HL-60/S4 (cell line): Measurements from ENCODE around the gene CDH13.

ENCODE experiments used
- in situ Hi-C: fragments of 300-500 bp; cut with MboI; formaldehyde crosslinking; loops from 2 replicates; pipeline ENCODE4 v1.14.3; 2022; ENCODE audit warnings: low sequenced_read_pairs

The CDH13 gene

GRCh38 chr16:83328936-83329335 is 702.2 kb downstream of the CDH13 start:
- in situ Hi-C loops = no loop called here

DNA sequence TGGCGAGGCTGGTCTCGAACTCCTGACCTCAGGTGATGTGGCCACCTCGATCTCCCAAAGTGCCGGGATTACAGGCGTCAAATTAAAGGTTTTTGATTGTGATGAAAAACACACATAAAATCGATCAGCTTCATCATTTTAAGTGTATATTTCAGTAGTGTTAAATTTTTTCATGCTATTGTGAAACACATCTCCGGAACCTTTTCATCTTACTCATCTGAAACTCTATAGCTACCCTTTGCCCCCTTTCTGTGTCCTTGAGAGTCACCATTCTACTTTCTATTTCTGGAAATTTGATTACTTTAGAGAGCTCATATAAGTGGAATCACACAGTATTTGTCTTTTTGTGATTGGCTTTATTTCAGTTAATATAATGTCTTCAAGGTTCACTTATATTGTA is 702.7 kb downstream of the CDH13 start:
- in situ Hi-C loops = no loop called here

- in situ Hi-C loops = no loop called here
Observed at GRCh38 chr16:83330251-83330650, 703.5 kb downstream of the CDH13 start.

DNA sequence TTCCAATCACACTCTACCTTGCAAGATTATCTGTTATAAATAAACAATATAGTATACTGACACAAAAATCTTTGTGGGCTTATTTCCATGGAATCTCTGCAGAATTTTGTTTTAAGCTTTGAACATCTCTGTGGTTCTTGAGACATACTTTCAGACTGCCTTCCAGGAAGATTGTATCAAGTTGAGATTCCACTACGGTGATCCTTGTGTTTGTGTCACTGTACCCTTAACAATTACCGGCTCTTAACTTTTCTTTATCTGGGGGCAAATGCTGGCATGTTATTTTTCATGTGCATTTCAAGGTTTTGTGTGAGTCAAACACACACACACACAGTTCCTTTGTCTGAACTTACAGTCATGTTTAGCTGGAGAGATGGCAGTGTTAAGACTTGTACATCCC is 708.3 kb downstream of the CDH13 start:
- in situ Hi-C loops = no loop called here

GRCh38 chr16:83336603-83337002 is 709.8 kb downstream of the CDH13 start:
- in situ Hi-C loops = no loop called here

DNA sequence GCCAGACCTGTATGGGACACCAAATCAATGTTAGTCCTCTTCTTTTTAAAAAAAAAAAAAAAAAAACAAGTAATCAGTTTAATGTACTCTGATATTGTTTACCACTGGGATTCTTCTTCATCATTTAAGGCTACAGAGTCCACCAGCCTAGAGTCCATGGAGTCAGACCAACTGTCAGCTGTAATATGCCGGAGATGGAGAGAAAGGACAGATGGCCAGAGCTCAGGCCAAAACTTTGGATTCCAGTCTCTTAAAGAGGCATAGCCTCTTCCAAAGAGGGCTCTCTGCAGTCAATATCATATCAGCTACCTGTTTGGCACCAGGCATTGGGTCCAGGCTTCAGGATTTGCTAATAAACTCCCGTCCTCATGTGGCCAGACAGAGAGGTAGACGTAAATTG is 711.4 kb downstream of the CDH13 start:
- in situ Hi-C loops = no loop called here

GRCh38 chr16:83338941-83339340 is 712.2 kb downstream of the CDH13 start:
- in situ Hi-C loops = no loop called here

- in situ Hi-C loops = no loop called here
Observed at GRCh38 chr16:83343935-83344366, 717.2 kb downstream of the CDH13 start.

- in situ Hi-C loops = no loop called here
Observed at GRCh38 chr16:83345846-83346640, 719.3 kb downstream of the CDH13 start.

- in situ Hi-C loops = no loop called here
Observed at GRCh38 chr16:83348991-83349390, 722.2 kb downstream of the CDH13 start.

GRCh38 chr16:83350481-83350880 is 723.7 kb downstream of the CDH13 start:
- in situ Hi-C loops = no loop called here

DNA sequence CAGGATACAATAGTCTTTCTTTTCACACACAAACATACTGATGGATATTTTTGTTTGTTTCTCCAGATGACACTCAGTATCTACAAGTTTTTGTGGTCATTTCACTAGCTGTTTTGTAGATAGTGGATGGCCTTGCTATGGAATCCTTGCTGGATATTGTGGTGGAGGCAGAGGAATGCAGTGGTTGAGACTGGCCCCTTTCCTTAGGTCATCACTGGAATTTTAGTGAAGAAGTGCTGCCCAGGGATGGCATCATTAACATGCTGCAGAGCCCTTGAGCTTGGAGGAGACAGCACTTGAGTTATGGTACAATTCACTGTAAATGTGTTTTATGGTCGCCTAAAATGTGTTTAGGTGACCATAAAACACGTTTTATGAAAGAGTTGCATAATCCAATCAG is 725.1 kb downstream of the CDH13 start:
- in situ Hi-C loops = no loop called here

- in situ Hi-C loops = no loop called here
Observed at GRCh38 chr16:83353241-83353640, 726.5 kb downstream of the CDH13 start.

DNA sequence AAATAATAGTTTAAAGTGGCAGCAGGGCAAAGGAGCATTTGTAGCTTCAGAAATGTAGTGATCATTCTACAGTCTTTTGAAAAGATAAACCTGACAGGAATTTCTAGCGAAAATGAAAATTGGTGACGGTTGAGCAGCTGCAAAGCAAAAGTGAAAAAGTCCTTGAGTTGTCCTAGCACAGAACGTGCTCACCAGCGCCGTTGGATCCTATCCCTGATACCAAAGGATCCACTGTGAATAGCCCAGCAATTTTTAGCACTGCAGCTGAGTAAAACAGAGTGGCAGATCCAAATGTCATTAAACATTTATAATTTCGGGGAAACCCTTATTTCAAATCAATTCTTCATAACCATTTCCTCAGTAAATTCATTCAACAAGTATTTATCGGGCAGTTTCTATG is 727.2 kb downstream of the CDH13 start:
- in situ Hi-C loops = no loop called here

DNA sequence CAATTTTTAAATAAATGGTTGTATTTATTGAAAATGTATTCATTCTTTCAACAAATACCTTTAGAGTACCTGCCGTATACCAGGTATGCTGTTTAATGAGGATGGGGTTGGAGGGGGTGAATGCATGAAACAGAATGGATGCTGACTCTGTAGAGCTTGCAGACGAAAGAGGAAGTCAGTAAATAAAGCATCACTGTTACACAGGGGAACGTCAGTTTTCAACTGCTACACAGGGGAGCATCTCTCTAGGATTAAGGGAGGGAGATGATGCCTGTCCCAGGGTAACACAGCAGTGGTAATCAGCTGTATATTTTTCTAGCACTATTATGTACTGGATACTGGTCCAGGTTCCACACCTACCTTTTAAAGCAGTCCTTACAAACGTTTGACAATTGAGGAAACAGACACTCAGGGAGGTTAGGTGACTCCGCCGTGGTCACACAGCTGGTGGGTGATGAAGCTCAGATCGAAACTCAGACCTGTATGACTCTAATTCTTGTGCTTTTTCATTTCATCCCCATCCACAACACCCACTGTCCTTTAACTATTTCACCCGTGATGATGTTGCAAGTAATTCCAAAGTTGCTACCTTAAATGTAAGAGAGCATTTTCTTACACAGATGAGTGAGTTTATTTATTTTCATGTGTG is 728.9 kb downstream of the CDH13 start:
- in situ Hi-C loops = no loop called here

DNA sequence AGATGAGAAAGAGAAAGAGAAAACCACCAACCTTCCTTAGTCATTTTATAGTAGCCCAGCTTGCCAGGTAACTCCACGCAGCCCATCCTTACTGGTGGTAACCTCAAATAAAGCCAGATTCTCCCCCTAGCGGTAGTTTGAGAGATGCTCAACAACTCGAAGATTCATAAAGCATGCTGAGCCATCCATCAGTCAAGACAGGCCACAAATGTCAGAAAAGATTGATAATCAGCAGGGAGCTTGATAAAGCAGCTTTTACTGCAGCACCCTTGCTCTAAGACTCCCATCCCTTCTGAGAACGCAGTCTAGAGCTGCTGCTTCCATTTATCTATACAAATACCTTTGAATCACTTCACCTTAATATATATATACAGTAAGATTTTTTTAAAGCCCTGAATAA is 729.5 kb downstream of the CDH13 start:
- in situ Hi-C loops = no loop called here

DNA sequence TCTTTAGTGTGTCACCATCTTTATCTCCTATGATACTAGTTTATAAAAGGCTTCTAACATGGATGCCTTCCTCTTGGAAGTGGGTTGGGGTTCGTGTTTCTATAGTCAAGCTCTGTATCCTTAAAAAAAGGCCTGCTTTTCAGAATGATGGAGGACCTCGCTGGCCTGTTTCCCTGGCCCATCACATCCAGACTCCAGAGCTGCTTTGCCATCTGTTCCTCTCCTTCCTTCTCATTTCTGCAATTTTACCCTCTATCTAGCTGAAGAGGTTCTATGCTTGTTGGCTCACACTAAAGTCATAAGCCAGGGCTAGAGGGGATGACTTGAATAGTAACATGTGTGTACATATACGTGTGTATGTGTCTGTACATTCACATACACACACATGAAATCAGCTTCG is 730.2 kb downstream of the CDH13 start:
- in situ Hi-C loops = no loop called here

DNA sequence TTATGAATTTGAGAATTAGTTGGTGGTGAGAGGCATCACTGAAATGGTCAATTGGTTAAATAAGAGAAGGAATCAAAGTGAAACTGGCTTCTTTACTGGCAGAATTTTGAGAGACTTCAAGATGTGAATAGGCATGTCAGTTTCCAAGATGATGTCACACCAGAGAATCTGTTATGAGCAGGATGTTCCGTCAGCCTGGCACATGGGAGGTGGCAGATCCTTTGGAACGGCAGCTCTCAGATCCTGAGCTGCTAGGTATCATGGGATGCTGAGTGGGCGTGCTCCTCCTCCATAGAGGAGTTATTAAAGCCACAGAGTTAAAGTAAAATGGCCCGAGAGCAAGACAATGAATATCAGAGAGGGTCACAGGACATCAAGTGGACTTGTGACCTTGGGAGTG is 736.8 kb downstream of the CDH13 start:
- in situ Hi-C loops = no loop called here

DNA sequence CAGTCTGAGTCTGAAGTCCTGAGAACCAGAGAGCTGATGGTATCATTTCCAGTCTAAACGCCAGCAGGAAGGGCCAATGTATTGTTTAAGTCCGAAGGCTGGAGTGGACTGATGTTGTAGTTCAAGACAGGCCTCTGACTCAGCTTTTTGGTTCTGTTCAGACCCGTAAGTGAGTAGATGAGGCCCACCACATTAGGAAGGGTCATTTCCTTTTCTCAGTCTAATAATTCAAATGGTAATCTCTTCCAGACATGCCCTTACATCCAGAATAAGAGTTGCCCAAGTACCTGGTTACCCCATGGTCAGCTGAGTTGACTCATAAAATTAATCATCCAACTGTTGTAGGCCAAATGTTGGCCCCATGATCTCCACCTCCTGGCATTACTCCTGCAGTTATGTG is 738.4 kb downstream of the CDH13 start:
- in situ Hi-C loops = no loop called here

GRCh38 chr16:83366228-83366627 is 739.5 kb downstream of the CDH13 start:
- in situ Hi-C loops = no loop called here

DNA sequence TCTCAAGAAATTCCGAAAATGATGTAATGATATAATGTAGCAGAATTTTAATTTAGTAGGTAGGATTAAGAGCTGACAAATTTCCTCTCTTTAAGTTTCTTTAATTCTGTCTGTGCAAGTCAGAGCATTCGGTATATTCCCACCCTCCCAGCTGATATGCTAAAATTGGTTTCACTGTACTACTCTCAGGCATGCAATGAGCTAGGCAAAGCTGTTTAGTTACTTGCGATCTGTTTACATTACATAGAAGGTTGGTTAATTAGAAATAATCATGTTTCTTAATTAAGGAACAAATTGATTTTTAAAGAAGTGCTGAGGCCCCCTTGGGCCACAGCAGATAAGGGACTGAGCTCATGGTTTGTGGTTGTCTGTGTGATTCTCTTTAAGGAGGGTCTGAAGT is 748.2 kb downstream of the CDH13 start:
- in situ Hi-C loops = no loop called here

DNA sequence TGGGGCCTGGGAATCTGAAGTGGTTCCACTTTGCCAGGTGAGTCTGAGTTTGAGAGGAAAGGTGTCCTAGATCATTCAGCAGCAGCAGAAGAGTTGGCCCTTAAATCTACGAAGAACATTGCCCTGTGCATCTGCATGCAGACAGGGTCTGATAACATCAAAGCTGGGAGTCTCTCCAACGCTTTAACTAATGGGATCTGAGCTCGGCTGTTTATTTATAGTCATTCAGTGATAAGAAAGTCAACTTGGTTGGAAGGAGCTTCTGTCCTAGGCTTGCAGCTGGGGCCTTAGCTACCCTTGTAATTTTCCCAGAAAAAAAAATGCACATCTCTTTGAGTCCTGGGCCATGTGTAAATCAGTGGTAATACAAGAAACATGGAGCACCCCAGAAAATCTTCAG is 763.0 kb downstream of the CDH13 start:
- in situ Hi-C loops = no loop called here

DNA sequence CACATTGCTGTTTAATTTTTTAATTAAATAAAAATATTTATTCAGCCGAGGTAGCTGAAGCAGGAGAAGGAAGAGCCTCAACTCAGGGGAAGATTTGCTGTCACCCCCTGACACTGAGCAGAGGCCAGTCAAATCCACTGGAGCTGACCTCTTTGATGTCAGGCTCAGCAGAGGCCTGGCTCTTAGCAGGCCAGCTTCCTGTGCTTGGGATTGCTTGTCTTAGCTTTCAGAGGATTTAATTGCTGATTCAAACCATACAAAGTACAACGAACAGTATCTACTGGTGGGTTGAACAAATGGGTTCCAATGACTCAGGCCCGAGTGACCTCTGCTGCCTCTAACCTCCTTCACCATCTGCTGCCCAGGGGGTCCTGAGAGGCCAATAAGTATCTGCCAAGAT is 764.0 kb downstream of the CDH13 start:
- in situ Hi-C loops = no loop called here
